22Rv1 (cell line): Measurements from ENCODE around the gene NEURL1.

Experiments used
- H3K27ac ChIP-seq: fragments of 450-650 bp; 2 replicates; pipeline ENCODE4 v1.5.1; 2017
- ZFX ChIP-seq: fragments of 450-650 bp; IDR thresholded peaks from 2 replicates; pipeline ENCODE4 v1.6.1; 2017; ENCODE audit warnings: antibody characterized with exemption, borderline replicate concordance
- TF ChIP-seq, protein P1 (sequence below): fragments of 450-650 bp; IDR thresholded peaks from 2 replicates; pipeline ENCODE4 v1.5.1; 2017; ENCODE audit warnings: mild to moderate bottlenecking

NEURL1 gene

DNA sequence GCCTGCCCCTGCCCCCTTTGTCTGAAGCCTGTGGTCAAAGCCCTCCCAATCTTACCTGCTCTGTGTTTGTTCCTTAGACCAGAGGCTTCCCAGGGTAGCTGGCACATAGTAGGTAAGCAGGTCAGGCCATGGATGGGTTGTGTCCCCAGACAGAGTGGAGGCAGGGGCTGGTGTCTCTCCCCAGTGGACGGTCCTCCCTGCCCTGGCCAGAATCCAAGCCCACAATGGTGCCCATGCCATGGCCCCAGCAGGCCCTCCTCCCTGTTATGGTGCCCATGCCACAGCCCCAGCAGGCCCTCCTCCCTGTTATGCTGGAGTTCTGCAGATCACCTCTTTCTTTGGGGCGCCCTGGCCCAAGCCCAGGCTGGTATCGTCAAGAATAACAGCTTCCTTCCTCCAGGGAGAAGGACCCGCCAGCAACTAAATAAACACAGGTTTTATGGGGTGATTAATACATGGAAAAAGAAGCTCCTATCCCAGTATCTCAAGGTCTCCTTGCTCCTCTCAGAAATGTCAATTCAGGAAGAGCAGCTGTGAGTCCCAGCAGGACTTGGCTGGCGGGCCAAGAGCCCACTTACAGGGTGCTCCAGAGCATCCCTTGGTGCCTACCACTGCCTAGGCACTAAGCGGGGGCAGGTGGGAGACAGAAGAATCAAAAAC is 82.0 kb downstream of the NEURL1 start:
- TF ChIP-seq, protein P1, sequence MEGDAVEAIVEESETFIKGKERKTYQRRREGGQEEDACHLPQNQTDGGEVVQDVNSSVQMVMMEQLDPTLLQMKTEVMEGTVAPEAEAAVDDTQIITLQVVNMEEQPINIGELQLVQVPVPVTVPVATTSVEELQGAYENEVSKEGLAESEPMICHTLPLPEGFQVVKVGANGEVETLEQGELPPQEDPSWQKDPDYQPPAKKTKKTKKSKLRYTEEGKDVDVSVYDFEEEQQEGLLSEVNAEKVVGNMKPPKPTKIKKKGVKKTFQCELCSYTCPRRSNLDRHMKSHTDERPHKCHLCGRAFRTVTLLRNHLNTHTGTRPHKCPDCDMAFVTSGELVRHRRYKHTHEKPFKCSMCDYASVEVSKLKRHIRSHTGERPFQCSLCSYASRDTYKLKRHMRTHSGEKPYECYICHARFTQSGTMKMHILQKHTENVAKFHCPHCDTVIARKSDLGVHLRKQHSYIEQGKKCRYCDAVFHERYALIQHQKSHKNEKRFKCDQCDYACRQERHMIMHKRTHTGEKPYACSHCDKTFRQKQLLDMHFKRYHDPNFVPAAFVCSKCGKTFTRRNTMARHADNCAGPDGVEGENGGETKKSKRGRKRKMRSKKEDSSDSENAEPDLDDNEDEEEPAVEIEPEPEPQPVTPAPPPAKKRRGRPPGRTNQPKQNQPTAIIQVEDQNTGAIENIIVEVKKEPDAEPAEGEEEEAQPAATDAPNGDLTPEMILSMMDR = no peak
- TF ChIP-seq ZFX = no peak

DNA sequence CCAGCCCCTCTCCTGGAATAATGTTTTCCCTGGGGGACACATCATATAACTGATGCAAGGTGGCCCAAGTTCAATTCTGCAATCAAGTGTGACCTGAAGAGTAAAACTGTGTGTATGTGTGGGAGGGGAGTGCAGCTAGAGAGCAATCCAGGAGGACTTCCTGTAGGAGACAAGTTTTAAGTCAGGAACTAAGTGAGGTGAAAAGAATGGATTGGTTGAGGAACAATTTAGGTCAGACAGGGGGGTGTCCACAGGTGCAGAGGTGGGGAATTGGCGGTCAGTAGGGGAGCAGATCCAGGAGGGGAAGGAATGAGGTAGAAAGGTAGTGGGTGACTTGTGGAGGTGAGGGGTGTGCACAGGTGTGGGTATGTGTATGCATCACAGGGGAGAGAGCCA is 82.6 kb downstream of the NEURL1 start:
- H3K27ac ChIP-seq = no peak overlapping the region
- TF ChIP-seq ZFX = no peak
- TF ChIP-seq, protein P1 = no peak

More for the DNA sequence above, 82.0 kb downstream of the NEURL1 start:
- H3K27ac ChIP-seq = no peak overlapping the region

DNA sequence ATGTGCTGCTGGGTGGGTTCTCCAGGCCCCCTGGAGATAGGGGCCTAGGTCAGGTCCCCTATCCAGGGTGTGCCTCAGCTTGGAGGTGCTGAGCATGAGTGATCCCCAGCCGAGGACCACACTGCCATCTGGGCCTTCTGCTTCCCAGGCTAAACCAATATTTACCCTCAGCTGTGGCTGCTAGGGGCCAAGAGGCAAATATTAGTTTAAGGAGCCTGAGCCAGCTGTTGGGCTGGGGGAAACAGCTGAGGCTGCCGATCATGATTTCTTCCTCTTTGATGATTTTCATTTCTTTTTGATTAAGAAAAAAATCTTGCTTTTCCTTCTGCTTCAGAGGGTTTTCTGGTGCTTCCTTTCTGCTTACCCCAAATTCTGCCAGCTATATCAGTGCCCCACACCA is 83.4 kb downstream of the NEURL1 start:
- H3K27ac ChIP-seq = no peak overlapping the region
- TF ChIP-seq ZFX = no peak
- TF ChIP-seq, protein P1 = no peak

DNA sequence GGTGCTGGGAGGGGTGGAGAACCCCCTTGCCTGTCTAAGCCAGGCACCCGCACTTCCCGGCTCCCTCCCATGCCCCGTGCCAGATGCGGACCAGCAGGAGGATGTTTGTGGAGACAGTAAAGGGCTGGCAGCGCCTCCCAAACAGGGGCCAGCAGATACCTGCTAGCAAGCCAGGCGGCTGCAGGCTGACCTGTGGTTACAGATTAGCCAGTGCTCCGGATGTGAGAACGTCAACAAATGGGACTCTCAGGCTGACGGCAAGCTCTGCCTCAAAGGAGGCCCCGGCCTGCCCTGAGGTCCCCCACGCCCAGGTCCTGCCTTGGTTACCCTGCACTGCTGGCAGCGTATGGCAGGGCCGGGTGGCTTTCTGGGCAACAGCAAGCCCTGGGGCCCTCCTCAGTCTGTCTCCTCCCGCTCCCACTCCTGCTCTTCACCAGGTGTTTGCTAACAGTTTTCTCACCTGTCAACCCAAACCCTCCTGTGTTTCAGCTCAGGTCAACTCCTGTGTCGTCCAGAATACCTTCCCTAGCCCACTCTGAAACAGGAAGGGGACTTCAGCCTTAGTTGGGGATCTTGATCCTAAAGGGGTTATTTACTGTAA is 85.4 kb downstream of the NEURL1 start:
- TF ChIP-seq, protein P1 = no peak
- no peak for TF ChIP-seq ZFX
- no peak overlapping the region for H3K27ac ChIP-seq

- H3K27ac ChIP-seq = no peak overlapping the region
Measured at GRCh38 chr10:103580011-103580410, 86.5 kb downstream of the NEURL1 start.

GRCh38 chr10:103580430-103580829 is 86.9 kb downstream of the NEURL1 start:
- no peak overlapping the region for H3K27ac ChIP-seq
- TF ChIP-seq ZFX = no peak
- TF ChIP-seq, protein P1 = no peak

More at GRCh38 chr10:103580011-103580410, 86.5 kb downstream of the NEURL1 start:
- no peak for TF ChIP-seq ZFX
- TF ChIP-seq, protein P1 = no peak

- no peak for TF ChIP-seq ZFX
- TF ChIP-seq, protein P1 = no peak
- H3K27ac ChIP-seq = no peak overlapping the region
Measured at GRCh38 chr10:103581499-103581898, 88.0 kb downstream of the NEURL1 start.
